ENCODE data around the gene CAPN14. TPM values are rescaled to one million over a fixed set of nuclear protein-coding genes. Genes with fewer than 3 reads are reported as not detected.

Gene CAPN14
- total RNA-seq, 1 donor from 2014 or later: 0.47 TPM

DNA sequence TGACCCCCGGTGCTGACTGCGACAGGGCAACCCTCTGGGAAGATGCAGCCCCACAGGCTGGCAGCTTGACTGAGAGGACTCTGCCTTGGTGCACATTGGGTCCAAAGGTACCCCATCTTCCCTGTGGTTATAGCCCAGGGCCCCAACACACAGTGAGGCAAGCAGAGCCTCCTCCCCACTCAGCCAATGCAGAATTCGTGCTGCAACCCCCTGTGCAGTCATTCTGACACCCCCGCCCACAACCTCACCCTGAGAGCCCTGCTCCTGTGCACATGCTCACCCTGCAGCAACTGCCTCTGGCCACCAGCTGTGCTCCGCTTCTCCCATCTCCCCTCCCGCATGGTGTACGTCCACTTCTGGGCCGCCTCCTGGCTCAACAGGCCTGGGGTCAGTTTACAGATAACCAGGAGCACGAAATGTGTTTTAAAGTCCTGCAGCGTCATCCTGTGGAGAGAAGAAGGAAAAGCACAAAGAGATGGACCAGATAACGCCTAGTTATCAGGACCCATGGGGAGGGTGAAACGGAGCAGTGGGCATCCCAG, 24.4 kb downstream of the CAPN14 start:
- no peak for DNase-seq (ENCODE audit: low read depth, low spot score)
- peaks cover 2% of the 10 kb centered on the region for H3K27me3 Mint-ChIP-seq (ENCODE audit: low read depth)
- no peak overlapping the region for H3K4me3 Mint-ChIP-seq
- H3K9me3 Mint-ChIP-seq: no peaks in the 10 kb centered on the region
- no peaks in the 10 kb centered on the region for H3K4me1 Mint-ChIP-seq
- H3K27ac Mint-ChIP-seq (ENCODE audit: unreplicated experiment): no peak overlapping the region
- TF ChIP-seq, protein P1, sequence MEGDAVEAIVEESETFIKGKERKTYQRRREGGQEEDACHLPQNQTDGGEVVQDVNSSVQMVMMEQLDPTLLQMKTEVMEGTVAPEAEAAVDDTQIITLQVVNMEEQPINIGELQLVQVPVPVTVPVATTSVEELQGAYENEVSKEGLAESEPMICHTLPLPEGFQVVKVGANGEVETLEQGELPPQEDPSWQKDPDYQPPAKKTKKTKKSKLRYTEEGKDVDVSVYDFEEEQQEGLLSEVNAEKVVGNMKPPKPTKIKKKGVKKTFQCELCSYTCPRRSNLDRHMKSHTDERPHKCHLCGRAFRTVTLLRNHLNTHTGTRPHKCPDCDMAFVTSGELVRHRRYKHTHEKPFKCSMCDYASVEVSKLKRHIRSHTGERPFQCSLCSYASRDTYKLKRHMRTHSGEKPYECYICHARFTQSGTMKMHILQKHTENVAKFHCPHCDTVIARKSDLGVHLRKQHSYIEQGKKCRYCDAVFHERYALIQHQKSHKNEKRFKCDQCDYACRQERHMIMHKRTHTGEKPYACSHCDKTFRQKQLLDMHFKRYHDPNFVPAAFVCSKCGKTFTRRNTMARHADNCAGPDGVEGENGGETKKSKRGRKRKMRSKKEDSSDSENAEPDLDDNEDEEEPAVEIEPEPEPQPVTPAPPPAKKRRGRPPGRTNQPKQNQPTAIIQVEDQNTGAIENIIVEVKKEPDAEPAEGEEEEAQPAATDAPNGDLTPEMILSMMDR (conservative IDR thresholded peaks at IDR 0.05): no peak
- H3K36me3 Mint-ChIP-seq (ENCODE audit: low read depth): no peaks in the 10 kb centered on the region

GRCh38 chr2:31192396-31192795, 24.9 kb downstream of the CAPN14 start:
- Mint-ChIP-seq H3K27me3 (ENCODE audit: low read depth) (peaks cover 5% of the 10 kb centered on the region), H3K9me3 (no peaks in the 10 kb centered on the region), H3K36me3 (ENCODE audit: low read depth) (no peaks in the 10 kb centered on the region), H3K27ac (ENCODE audit: unreplicated experiment) (no peak overlapping the region), H3K4me1 (no peaks in the 10 kb centered on the region), H3K4me3 (no peak overlapping the region)
- no peak for DNase-seq (ENCODE audit: low read depth, low spot score)
- TF ChIP-seq, protein P1 (conservative IDR thresholded peaks at IDR 0.05): no peak

DNA sequence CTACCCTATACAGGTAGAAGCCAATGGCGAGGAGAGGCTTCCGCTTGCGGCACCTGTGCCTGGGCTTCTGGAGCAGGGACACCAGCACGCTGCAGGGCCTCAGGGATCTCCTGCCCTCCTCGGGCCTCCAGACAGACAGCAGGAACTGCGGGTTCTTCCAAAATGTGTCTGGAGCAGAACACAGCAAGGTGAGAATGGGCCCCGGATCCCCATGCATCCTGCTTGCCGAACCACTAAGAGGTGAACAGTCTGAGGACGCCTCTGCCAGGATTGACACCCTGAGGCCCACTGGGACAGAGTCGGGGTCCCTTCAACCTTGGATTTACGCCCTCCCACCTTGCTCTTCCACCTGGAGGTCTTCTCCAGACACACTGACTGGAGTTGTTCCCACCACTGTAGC, 25.4 kb downstream of the CAPN14 start:
- peaks cover 10% of the 10 kb centered on the region for H3K27me3 Mint-ChIP-seq (ENCODE audit: low read depth)
- TF ChIP-seq, protein P1 (conservative IDR thresholded peaks at IDR 0.05): no peak
- no peak overlapping the region for H3K27ac Mint-ChIP-seq (ENCODE audit: unreplicated experiment)
- no peaks in the 10 kb centered on the region for H3K9me3 Mint-ChIP-seq
- no peaks in the 10 kb centered on the region for H3K4me1 Mint-ChIP-seq
- H3K36me3 Mint-ChIP-seq (ENCODE audit: low read depth): no peaks in the 10 kb centered on the region
- no peak for DNase-seq (ENCODE audit: low read depth, low spot score)
- no peak overlapping the region for H3K4me3 Mint-ChIP-seq

GRCh38 chr2:31190188-31190587, 27.1 kb downstream of the CAPN14 start:
- Mint-ChIP-seq H3K4me1 (no peaks in the 10 kb centered on the region), H3K27me3 (ENCODE audit: low read depth) (peaks cover 22% of the 10 kb centered on the region), H3K27ac (ENCODE audit: unreplicated experiment) (no peak overlapping the region), H3K4me3 (no peak overlapping the region), H3K36me3 (ENCODE audit: low read depth) (no peaks in the 10 kb centered on the region), H3K9me3 (no peaks in the 10 kb centered on the region)
- TF ChIP-seq, protein P1 (conservative IDR thresholded peaks at IDR 0.05): no peak
- DNase-seq (ENCODE audit: low read depth, low spot score): no peak

- TF ChIP-seq, protein P1 (conservative IDR thresholded peaks at IDR 0.05): no peak
- no peaks in the 10 kb centered on the region for H3K9me3 Mint-ChIP-seq
- no peaks in the 10 kb centered on the region for H3K4me1 Mint-ChIP-seq
- H3K27me3 Mint-ChIP-seq (ENCODE audit: low read depth): peaks cover 32% of the 10 kb centered on the region
- peaks cover 2% of the 10 kb centered on the region for H3K36me3 Mint-ChIP-seq (ENCODE audit: low read depth)
- no peak overlapping the region for H3K27ac Mint-ChIP-seq (ENCODE audit: unreplicated experiment)
- H3K4me3 Mint-ChIP-seq: no peak overlapping the region
- DNase-seq (ENCODE audit: low read depth, low spot score): no peak
Measured at GRCh38 chr2:31189141-31189540, 28.2 kb downstream of the CAPN14 start.
